Measurements from ENCODE around the gene KMO. TPM values are rescaled to one million over a fixed set of nuclear protein-coding genes. Genes with fewer than 3 reads are reported as not detected.

KMO gene
- total and polyA plus RNA-seq, 2 of the 8 experiments (the other 6 are each of a cell fraction or from before 2014, with no cell fraction given): not detected

DNA sequence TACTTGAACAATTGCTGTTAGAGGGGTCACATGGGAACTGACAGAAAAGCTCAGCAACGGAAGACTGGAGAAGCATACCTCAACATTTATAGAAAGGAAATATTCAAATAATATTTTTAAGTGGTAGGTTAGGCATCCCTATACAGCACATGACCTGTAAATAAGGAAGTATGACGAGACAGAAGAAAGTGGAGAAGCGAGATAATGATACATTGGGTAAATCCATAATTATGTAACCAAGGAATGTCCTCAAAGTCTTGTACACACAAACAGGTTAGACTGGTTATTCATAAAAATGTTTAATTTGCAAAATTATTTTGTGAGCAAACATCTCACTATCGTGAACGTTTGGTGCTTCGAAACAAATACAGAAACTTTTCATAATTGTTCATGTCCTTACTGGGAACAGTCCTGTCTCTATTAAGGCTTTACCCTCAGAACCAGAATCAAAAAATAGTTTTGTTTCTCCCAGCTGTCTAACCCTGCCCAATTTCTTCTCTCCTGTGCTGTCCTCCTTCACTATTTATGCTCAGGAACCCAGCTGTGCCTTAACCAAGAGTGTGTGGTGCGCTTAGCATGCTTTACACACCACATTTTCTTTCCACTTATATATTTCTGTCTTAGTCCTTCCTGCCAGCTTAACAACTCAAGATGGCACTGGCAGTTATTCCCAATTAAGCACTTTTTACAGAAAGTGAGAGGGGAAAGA, 10.2 kb downstream of the KMO start:
- Histone ChIP-seq H2BK15ac (ENCODE audit: low read length) (no peak overlapping the region), H3K79me2 (ENCODE audit: control insufficient read depth in 1 of 2, insufficient read depth in 2 of 2, low read length in 2 of 2) (no peaks in the 10 kb centered on the region), H3K79me1 (ENCODE audit: low read depth, low read length) (no peaks in the 10 kb centered on the region), H2BK120ac (replicated peaks; ENCODE audit: low read depth, low read length) (no peak overlapping the region), H4K8ac (ENCODE audit: extremely low read depth, insufficient read depth, low read length) (no peak overlapping the region), H3K4me1 (replicated peaks in 1 of 4; ENCODE audit: control insufficient read depth in 3 of 4, insufficient read depth in 4 of 4, low read length in 3 of 4) (no peaks in the 10 kb centered on the region), H2BK5ac (ENCODE audit: low read depth, low read length) (no peak overlapping the region), H2AFZ (ENCODE audit: low read length) (no peak overlapping the region), H4K5ac (ENCODE audit: insufficient read length, low read depth, low read length) (no peak overlapping the region), H3K4ac (replicated peaks; ENCODE audit: insufficient read length, low read depth, low read length) (no peak overlapping the region), H3K14ac (ENCODE audit: insufficient read length) (no peak overlapping the region), H3K4me2 (ENCODE audit: insufficient read depth in 1 of 2, low read depth in 2 of 2, low read length in 2 of 2) (no peak overlapping the region), H4K91ac (replicated peaks; ENCODE audit: insufficient read length, low read length) (no peak overlapping the region), H3K9ac (replicated peaks in 1 of 4; ENCODE audit: extremely low read depth in 1 of 4, low read depth in 3 of 4, low read length in 3 of 4) (no peak overlapping the region), H4K20me1 (replicated peaks in 1 of 2; ENCODE audit: control insufficient read depth in 1 of 2, insufficient read depth in 2 of 2, low read length in 2 of 2) (no peaks in the 10 kb centered on the region), H3K9me3 (ENCODE audit: insufficient read depth in 2 of 2, low read depth in 1 of 2, low read length in 1 of 2) (no peaks in the 10 kb centered on the region), H3K56ac (replicated peaks; ENCODE audit: insufficient read length, low read depth, low read length) (no peak overlapping the region), H3K4me3 (ENCODE audit: extremely low read depth in 1 of 4, insufficient read depth in 2 of 4, low read depth in 3 of 4, low read length in 4 of 4) (no peak overlapping the region), H3K27ac (ENCODE audit: low read depth, low read length) (no peak overlapping the region), H3K23me2 (ENCODE audit: low read depth, low read length) (no peaks in the 10 kb centered on the region), H3K18ac (ENCODE audit: extremely low read depth, low read length) (no peak overlapping the region), H2BK12ac (ENCODE audit: low read depth, low read length) (no peak overlapping the region), H3K36me3 (ENCODE audit: control insufficient read depth in 2 of 4, insufficient read depth in 4 of 4, low read length in 3 of 4) (no peaks in the 10 kb centered on the region), H2BK20ac (ENCODE audit: low read length) (no peak overlapping the region), H3K27me3 (replicated peaks in 1 of 4; ENCODE audit: control insufficient read depth in 3 of 4, extremely low read depth in 1 of 4, insufficient read depth in 3 of 4, low read length in 3 of 4) (no peaks in the 10 kb centered on the region), H3K23ac (ENCODE audit: insufficient read length) (no peak overlapping the region), H2AK5ac (ENCODE audit: low read depth, low read length) (no peak overlapping the region)
- ChIA-PET POLR2A (ENCODE audit: partially characterized antibody) (no interaction called here), CTCF (ENCODE audit: partially characterized antibody) (interaction anchor here (0.7 kb wide), 1 partner anchor 331 kb away, joined by 4 read pairs; no protein-coding TSS in a partner anchor)
- WGBS, 2 experiments (ENCODE audit: extremely low coverage in 1 of 2, insufficient coverage in 1 of 2, insufficient read length in 1 of 2, insufficient replicate concordance in 2 of 2, low coverage in 1 of 2, low lambda C conversion rate in 2 of 2, missing lambda C conversion rate in 1 of 2): 90% methylated on average over 7 of the region's 7 CpGs; no CpG with 5 or more reads in 1 of the 2 experiments
- no peak for TF ChIP-seq GTF2F1 (IDR thresholded peaks at IDR 0.05; ENCODE audit: borderline replicate concordance, low read depth, low read length)
- TF ChIP-seq BCL11A (IDR thresholded peaks at IDR 0.05; ENCODE audit: low read depth in 2 of 2, low read length in 2 of 2): no peak
- no peak for TF ChIP-seq RXRA (IDR thresholded peaks at IDR 0.05; ENCODE audit: insufficient read depth, low read depth, low read length)
- TF ChIP-seq KDM1A (IDR thresholded peaks at IDR 0.05; ENCODE audit: borderline replicate concordance, low read length): no peak
- TF ChIP-seq JUND (IDR thresholded peaks at IDR 0.05; ENCODE audit: low read length): no peak
- no peak for TF ChIP-seq CBX5 (IDR thresholded peaks at IDR 0.05; ENCODE audit: low read depth, low read length)
- no peak for TF ChIP-seq NRF1 (IDR thresholded peaks at IDR 0.05; ENCODE audit: low read depth, low read length)
- no peak for TF ChIP-seq SIN3A (conservative IDR thresholded peaks at IDR 0.05 in 1 of 2, IDR thresholded peaks at IDR 0.05 in 1 of 2; ENCODE audit: low read depth in 1 of 2, low read length in 2 of 2)
- no peak for TF ChIP-seq SP1 (IDR thresholded peaks at IDR 0.05; ENCODE audit: low read depth, low read length)
- no peak for TF ChIP-seq RAD21 (IDR thresholded peaks at IDR 0.05 in 1 of 2, conservative IDR thresholded peaks at IDR 0.05 in 1 of 2; ENCODE audit: low read depth in 2 of 2, low read length in 2 of 2)
- TF ChIP-seq RBBP5 (IDR thresholded peaks at IDR 0.05; ENCODE audit: borderline replicate concordance, low read depth, low read length): no peak
- TF ChIP-seq KDM5A (IDR thresholded peaks at IDR 0.05; ENCODE audit: low read length): no peak
- no peak for DNase-seq (ENCODE audit: low read depth in 1 of 2, low spot score in 2 of 2)
- FAIRE-seq: no peak
